Astrocyte (in vitro differentiated cells and primary cell): Measurements from ENCODE around the gene KYNU.

Experiments used
- EZH2 ChIP-seq: IDR thresholded peaks from 2 replicates; pipeline ENCODE4 v1.6.1; 2012; ENCODE audit warnings: mild to moderate bottlenecking, low read length, inconsistent platforms; ENCODE audit not compliant: insufficient read depth
- TF ChIP-seq, protein P1 (sequence below): IDR thresholded peaks from 2 replicates; pipeline ENCODE4 v1.5.1; 2011; ENCODE audit warnings: low read depth, mild to moderate bottlenecking, inconsistent platforms, low read length, moderate library complexity; ENCODE audit not compliant: insufficient read depth

DNA sequence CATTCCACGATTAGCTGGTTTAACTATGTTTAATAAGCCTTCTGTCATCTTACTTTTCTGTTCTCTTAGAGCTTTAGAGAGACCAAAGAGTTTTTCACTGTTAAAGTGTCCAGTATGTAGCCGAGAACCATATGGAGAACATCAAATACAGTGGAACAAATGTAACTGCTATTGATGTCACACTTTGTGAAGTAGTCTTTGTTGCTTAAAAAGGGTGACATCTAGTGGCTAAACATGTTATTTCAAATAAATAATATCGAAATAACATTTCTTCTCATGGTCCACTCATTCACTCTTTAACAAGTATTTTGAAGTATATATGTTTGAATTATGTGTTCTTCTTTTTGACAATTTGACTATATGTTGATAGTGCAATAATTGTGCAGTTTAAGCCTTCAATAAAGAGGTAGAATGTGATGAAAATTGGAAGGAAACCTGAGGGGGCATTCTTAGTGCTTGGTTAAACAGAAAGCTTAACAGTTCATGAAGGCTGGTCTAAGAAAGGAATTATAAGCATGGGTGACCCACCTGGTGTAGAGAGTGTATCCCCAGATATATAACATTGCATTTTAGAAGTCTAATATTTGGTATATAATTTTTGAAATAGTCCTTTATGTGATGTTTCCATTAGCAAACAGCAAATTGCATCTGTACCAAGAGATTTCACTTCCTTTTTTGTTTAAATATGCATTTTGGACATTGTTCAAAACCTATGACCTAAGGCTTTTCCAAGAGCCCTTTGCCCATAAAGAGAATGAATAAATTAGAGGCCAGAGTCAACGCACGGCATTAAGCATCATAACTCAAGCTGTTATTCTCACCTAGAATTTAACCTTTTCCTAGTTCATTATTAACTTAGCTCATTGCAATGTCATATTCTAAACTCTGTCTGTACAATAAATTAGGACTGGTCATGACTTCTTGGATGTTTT is 112.1 kb downstream of the KYNU start:
- TF ChIP-seq, protein P1, sequence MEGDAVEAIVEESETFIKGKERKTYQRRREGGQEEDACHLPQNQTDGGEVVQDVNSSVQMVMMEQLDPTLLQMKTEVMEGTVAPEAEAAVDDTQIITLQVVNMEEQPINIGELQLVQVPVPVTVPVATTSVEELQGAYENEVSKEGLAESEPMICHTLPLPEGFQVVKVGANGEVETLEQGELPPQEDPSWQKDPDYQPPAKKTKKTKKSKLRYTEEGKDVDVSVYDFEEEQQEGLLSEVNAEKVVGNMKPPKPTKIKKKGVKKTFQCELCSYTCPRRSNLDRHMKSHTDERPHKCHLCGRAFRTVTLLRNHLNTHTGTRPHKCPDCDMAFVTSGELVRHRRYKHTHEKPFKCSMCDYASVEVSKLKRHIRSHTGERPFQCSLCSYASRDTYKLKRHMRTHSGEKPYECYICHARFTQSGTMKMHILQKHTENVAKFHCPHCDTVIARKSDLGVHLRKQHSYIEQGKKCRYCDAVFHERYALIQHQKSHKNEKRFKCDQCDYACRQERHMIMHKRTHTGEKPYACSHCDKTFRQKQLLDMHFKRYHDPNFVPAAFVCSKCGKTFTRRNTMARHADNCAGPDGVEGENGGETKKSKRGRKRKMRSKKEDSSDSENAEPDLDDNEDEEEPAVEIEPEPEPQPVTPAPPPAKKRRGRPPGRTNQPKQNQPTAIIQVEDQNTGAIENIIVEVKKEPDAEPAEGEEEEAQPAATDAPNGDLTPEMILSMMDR, result peak; percentile 34
- no peak for TF ChIP-seq EZH2
